Ureter (tissue), 1 donor: ENCODE results near the gene POP5. TPM values are rescaled to one million over a fixed set of nuclear protein-coding genes. Genes with fewer than 3 reads are reported as not detected.
"Not testable (repeated sequence)": the region's sequence is repeated elsewhere in the genome, so short reads cannot be mapped to it uniquely, and the experiment has no call there.

Experiments used
- DNase-seq: peaks from one replicate; pipeline ENCODE4 v3.0.0-alpha.2; 2020; ENCODE audit warnings: low spot score
- total RNA-seq: library from RNA; stranded (reverse); gene quantifications from one replicate; pipeline ENCODE4 v1.2.4, GENCODE V29; 2023
- donor health status: DM: yes; HTN: yes; CAD: no.

The POP5 gene
- total RNA-seq, 1 donor from 2014 or later = 54.6 TPM

- DNase-seq = no peak
Observed at GRCh38 chr12:120536064-120536791, 45.0 kb downstream of the POP5 start.

- DNase-seq = peak; percentile 54
Observed at GRCh38 chr12:120534703-120535655, 46.2 kb downstream of the POP5 start.

- DNase-seq = peak; percentile 85
Observed at GRCh38 chr12:120534203-120534702, 46.9 kb downstream of the POP5 start, which contains the start of gene RNF10. Gene RNF10 (plus strand): TSS chr12:120534356. CDS start chr12:120534812, 456 bp downstream.

GRCh38 chr12:120532701-120533238, 48.4 kb downstream of the POP5 start:
- no peak for DNase-seq

GRCh38 chr12:120530418-120530761, 50.8 kb downstream of the POP5 start:
- not testable (repeated sequence) for DNase-seq

GRCh38 chr12:120529641-120530417, 51.4 kb downstream of the POP5 start:
- DNase-seq = no peak

GRCh38 chr12:120528861-120529525, 52.2 kb downstream of the POP5 start, which contains the start of gene COQ5:
Gene COQ5 (minus strand): TSS chr12:120529158. CDS start chr12:120529141, 17 bp downstream.
- peak; percentile 91 for DNase-seq

Other genes with a start within 250 kb of the POP5 start
- 1.4 TPM for gene MSI1, start 212.2 kb downstream of the POP5 start, total RNA-seq
- 321 TPM for gene COX6A1, start 143.3 kb downstream of the POP5 start, total RNA-seq
- 15.8 TPM for gene TRIAP1, start 135.0 kb downstream of the POP5 start, total RNA-seq
- gene GATC, start 135.0 kb downstream of the POP5 start, total RNA-seq = 22.5 TPM
- gene SRSF9, start 111.7 kb downstream of the POP5 start, total RNA-seq = 155 TPM
- 313 TPM for gene DYNLL1, start 85.3 kb downstream of the POP5 start, total RNA-seq
- 28.8 TPM for gene COQ5, start 52.2 kb downstream of the POP5 start, total RNA-seq
- 236 TPM for gene RNF10, start 47.0 kb downstream of the POP5 start, total RNA-seq
- gene CABP1, start 59.2 kb upstream of the POP5 start, total RNA-seq = 5.9 TPM
- gene MLEC, start 105.7 kb upstream of the POP5 start, total RNA-seq = 150 TPM
- 28.4 TPM for gene UNC119B, start 129.1 kb upstream of the POP5 start, total RNA-seq
- gene ACADS, start 144.4 kb upstream of the POP5 start, total RNA-seq = 14.2 TPM